ENCODE results near the gene INIP.

The INIP gene

DNA sequence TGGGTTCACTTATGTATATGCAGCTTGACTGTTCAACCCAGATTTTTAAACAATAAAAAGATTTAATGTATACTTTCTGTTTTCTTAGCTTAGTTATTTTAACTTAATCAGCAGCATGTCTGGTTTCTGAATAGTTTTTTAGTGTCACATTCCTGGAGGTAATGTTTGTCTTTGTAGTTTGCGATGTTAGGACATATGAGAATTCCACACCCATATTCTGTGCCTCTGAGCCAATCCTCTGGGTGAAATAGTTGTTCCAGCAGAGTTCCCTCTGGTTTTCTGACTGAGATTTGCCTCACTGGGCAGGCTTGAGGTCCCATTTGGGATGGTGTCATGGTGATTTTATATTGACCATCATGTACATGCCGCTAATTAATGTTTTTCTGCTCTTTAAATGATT lies 48.6 kb downstream of the INIP start:
- DNase-seq, result no peak

DNA sequence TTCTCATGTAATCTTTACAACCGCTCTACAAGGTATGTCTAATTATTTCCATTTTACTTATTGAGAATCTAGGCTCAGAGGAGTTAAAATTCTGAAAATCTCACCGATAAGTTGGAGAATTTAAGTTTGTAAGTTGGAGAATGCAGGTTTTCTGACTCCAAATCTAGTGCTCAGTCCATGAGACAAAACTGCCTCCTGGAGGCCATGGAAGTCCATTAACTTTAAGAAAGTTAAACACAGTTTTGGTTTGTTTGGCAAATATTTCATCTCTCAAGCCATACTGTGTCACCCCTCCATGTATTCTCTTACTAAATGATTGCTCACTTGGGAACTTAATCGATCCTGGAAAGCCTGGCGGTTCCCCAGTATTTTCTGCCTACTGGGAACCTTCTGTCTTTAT lies 52.6 kb downstream of the INIP start:
- no peak for DNase-seq

DNA sequence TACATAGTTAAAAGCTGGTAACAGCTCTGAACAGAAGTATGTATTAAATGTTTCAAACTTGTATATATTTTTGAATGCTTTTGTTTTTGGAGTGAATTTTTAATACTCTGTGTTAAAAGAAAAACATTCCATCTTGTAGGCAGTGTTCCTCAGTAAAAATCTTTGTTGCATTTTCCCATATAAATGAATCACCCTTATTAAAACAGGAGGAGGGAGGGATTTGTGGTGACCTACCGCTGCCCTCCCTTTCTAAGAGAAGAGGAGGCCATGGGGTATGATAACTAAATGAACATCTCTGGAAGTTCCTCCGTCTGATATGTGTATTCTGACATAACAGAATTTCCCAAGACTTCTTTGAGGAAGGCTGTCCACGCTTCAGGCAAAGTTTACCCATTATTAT lies 53.4 kb downstream of the INIP start:
- no peak for DNase-seq

DNA sequence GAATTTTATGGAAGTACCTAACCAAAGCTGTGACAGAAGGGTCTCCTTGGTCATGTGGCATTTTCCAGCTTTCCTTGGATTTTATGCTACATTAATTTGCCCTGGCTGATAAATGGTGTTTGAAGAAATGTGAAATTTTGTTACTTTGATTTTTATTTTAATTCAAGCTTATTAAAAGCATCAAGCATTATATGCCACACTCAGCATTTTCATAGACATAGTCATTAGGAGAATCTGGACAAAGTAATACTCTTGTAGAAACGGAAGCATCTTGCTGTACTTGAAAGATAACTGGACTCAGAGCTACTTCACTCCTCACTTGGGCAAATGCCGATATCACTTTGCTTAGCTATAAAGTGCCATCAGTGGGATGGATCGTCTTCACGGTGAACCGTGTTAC lies 54.2 kb downstream of the INIP start:
- DNase-seq, result no peak

DNA sequence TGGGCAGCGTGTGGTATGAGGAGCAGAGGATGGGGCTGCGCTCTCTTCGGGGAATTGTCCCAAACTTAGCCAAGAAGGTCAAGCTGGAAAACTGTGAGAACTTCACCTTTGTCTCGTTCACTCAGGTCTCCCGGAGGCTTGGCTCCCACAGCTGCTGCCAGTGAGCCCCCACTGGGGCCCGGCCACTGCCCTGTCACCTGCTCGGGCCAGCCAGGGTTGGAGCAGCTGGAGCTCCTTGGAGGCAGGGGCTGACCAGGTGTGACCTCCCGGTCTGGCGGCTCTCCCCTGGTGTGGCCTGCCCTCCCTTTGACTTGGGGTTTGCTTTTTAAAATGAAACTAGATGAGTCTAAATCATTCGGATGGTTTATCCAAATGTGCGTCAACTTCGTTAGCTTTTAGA lies 58.0 kb downstream of the INIP start:
- DNase-seq, result no peak

DNA sequence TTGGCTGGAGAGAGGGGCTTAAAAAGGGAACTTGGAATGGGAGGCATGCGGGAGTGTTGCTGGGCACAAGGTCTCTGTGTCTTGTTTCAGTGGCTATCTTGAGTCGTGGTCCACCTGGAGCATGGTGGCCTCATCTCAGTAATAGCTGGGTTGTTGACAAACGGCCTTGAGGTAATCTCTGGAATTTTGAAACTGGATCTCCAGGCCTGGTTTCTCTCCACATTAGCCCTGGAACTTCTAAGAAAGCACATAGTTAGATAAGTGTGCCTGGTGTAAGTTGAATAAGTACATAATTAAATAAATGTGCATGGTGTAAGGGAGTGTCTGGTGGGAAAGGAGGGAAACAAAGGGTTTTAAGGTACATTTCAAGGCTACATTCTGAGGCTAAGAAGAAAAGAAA lies 62.2 kb downstream of the INIP start:
- DNase-seq, result no peak

DNA sequence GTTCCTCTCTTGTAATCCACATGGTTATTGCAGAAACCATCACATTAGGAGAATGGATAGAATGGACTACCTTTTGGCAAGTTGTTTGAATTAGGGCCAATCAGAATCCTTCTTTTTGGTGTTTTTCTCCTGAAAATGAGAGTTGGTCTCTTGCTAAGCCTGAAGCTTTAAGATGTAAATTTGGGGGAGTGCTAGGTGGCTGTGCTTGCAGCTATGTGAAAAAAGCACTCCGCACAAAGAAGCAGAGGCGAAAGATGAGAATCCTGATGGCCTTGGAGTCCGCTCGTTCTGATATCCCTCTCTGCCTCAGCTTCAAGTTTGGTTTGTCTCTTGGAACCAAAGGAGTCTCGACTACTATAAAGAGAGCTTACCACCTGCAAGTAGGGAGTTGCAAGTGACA lies 63.6 kb downstream of the INIP start:
- DNase-seq, result no peak

DNA sequence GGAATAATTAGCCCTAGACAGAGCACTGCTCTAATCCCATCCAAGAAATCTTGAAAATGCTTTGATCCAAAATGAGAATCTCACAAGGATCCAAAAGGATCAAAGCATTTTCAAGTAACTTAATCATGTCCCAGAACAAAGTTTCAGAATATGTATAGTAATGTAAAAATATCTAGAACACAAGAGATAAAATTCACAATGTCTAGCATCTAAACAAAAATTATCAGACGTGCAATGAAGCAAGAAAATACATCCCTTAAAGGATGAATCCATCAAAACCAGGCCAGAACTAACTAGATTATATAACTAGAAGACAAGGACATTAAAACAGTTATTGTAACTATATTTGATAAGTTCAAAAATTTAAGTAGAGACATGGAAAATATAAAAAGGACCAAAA lies 69.3 kb downstream of the INIP start:
- no peak for DNase-seq

DNA sequence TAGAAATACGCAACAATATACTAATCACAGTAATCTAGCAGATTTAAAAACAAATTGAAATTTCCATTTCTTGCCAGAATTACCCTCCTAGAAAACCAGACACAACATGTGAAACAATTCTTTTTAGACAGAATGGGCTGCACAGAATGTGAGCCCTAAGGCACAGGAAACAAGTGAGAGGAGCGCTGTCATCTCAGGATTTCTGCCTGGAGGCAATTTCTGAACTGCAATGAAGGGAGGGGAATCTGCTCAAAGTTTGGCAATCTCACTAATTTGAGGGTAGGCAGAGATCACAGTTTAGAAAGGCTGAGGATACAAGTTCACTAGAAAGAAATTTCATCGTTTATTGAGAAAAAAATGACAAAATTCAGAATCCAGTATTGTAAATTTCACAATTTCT lies 70.3 kb downstream of the INIP start:
- no peak for DNase-seq

DNA sequence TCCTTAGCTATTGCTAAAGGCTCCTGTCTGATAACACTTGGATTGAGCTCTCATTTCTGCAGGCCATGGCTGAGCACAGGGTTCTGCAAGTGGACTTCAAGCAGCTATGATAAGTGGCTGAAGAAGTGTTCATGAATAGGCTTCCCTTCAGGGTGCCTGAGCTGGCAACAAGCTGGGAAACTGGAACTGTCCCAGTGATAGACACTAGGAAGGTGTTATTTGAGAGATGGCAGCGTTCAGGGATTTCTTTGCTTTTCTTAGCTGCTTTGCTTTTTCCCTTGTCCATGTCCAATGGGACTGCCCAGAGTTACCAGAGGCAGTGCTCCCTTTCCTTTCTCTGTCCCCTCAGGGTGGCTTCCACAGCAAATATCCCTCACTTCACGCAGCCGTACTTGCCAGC lies 75.8 kb downstream of the INIP start:
- no peak for DNase-seq

DNA sequence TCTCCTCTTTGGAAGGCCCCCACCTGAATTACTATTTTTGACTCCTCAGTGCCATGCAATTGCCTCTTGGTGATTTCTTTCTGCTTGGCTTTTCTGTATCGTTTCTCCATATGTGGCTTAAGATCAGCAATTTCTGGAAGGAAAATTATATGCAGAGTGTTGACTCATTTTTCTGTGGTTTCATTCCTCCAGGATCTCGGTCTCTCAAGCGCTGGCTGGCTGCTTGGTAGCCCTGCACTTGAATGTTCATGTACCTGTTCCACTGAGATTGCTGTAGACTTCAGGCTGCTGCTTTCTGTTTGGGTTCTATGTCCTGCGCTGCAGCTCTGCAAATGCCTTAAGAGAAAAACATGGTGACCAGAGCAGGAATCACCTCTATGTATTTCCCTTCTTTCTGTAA lies 77.6 kb downstream of the INIP start:
- no peak for DNase-seq

All from NCI-H146 (cell line).